AG08396 (cell line): ENCODE measurements around the gene NR2F1-AS1.
A peak's percentile ranks its signal among the peaks of the same experiment; 100 is the strongest.
"Not testable (repeated sequence)": the region's sequence is repeated elsewhere in the genome, so short reads cannot be mapped to it uniquely, and the experiment has no call there.

ENCODE experiments used
- DNase-seq: peaks from one replicate; pipeline ENCODE4 v3.0.0; 2012; ENCODE audit warnings: low spot score, mixed read lengths

Gene NR2F1-AS1

DNA sequence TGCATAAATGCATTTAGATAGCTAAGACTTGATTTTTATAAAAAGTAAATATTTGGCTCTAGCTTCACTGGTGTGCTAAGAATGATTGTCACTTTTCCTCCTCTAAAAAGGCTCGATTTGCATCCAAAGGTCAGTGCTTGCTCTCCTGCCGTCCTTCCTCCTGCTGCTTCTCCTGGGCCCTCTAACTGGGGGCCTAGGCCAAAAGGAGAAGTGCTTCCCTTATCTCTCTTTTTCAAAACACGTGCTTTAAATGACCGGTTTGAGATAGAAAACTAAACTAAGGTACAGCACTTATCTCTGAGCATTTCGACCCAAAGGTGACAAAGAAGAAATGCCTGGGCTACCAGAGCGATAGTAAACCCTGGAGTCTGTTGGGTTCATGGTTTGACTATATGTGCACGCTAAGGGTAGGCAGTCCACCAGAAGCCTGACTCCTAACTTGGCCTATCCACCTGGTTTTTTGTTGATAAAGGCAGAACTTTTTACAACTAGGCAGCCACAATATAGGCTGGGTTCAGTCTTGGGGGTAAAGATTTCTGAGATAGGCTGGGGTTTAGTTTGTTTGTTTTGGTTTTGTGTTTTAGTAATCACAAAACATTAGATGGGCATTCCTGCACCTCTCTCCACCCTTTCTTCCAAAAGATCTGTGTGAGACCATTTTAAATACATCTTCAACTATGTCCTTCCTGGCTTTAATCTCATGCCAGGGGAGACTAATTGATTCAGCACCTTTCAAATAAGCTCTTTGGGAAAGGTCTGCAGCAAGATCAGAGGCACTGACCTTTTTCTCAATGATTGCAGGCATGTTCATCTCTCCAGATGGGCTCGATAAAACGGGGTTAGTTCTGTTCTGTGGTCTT is 3.8 kb downstream of the NR2F1-AS1 start:
- peak; percentile 3 for DNase-seq

DNA sequence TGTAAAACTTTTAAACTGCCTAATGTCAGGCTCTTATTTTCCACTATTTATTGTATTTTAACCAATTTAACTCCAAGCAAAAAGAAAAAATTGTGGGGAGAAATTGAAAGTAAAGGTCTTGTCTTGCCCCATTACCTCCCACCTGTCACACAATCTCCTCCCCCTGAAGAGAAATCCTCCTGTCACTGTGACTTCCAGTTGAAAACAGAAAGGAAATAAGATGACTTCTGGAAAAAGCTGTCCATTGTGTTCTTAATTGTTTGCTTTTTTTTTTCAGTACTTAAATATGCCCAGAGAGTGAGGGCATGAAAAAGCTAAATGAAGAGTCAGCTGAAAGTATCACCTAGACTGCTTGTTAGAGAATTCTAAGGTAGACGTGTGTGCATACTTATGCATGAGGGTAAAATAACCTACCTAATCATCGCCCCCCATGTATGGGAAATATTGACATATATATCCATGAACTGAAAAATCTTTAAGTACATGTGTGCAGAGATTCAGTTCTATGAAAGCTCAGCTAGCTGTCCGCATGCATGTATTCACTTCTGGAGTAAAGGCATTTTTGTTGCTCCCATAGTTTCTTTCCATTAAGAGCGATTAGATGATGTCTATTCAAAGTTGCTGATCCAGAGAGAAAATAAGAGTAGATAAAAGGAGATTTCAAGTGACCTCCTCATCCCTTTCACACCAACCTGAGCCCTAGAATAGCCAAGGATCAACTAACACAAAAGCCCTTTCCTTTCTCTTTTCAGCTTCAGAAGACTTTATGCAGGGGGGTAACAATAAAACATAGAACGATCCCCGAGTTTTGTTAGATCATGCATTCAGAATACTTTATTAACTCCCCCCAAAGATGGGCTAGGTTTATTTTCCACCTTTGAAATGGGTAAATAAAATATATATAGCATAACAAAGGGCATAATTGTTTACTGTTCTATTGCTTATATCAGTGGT is 5.3 kb downstream of the NR2F1-AS1 start:
- DNase-seq, result peak; percentile 3

DNA sequence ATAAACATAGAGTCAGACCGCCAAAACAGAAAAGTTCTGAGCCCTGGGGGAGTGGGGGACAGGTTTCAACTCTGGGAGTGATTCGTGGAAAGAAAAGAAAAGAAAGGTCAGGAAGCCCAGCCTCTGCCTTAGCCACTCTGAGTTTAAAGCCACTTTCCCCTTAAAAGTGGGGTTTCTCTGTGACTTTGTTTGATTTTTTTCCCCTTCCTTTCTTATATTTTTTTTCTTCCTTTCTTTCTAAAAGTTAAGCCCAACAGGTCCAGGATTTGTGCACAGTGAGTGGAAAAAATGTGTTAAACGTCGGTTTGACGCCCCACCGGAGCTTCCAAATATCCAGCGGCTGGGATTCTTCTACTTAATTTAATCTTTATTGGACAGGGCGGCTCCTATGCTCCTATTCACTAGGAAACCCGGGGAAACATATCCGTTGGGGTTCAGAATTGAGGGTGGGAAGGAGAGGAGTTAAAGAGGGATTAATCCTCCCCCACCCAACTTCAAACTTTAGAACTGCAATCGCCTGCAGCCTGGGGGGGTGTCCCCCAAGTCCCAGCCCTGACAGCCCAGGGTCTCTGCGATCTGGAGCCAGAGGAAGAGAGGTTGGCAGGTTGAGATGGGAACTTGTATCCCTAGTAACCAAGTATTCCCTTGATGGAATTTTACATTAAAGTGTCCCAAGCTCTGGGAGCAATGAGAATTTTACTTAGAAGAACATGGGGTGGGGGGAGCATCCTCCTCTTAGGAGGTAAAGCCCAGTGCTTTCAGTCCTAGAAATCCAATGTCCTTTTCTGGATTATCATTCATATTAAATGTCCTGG is 6.3 kb downstream of the NR2F1-AS1 start:
- peak; percentile 9 for DNase-seq

GRCh38 chr5:93573354-93574351 is 7.4 kb downstream of the NR2F1-AS1 start:
- DNase-seq, result peak; percentile 13

DNA sequence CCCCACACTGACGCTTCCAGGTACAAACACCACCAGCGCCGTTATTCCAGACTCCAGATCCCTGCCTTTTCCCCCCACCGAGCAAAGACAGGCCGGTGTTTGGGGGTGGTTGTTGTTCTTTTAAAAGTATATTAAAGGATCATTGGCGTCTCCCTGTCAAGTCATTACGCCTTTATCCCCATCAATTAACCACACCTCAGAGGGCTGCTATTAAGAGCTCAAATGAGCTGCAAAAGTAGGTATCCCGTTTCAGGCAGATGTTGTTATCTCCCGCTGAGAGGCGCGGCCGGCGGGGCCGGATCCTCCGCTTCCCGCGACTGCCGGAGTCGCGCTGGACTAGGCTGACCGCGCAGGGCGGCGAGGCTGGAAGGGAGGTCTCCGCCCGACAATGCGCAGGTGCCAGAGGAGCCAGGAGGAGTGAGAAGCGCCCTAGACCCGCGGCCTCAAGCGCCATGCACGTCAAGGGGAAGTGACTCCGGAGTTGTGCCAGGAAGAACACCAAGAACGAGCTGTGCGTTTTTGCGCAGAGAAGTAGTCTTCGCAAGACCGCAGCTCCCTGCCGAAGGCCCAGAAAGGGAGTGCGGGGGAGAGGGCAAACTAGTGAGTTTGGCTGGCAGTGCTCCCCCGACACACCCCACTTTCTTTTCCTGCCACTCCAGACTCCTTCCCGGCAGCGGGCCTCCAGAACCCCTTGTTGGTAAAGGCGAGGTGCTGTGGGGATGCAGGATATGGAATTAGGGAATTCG is 8.2 kb downstream of the NR2F1-AS1 start:
- peak; percentile 7 for DNase-seq

GRCh38 chr5:93572101-93572607 is 8.9 kb downstream of the NR2F1-AS1 start:
- peak; percentile 5 for DNase-seq

- peak; percentile 4 for DNase-seq
These were observed 9.7 kb downstream of the NR2F1-AS1 start for GRCh38 chr5:93571114-93571949.

GRCh38 chr5:93570294-93571113 is 10.5 kb downstream of the NR2F1-AS1 start:
- peak; percentile 3 for DNase-seq

GRCh38 chr5:93569300-93570160 is 11.5 kb downstream of the NR2F1-AS1 start:
- DNase-seq, result no peak

- no peak for DNase-seq
These were observed 13.6 kb downstream of the NR2F1-AS1 start for GRCh38 chr5:93567424-93567823.

GRCh38 chr5:93566091-93566490 is 14.9 kb downstream of the NR2F1-AS1 start:
- no peak for DNase-seq

DNA sequence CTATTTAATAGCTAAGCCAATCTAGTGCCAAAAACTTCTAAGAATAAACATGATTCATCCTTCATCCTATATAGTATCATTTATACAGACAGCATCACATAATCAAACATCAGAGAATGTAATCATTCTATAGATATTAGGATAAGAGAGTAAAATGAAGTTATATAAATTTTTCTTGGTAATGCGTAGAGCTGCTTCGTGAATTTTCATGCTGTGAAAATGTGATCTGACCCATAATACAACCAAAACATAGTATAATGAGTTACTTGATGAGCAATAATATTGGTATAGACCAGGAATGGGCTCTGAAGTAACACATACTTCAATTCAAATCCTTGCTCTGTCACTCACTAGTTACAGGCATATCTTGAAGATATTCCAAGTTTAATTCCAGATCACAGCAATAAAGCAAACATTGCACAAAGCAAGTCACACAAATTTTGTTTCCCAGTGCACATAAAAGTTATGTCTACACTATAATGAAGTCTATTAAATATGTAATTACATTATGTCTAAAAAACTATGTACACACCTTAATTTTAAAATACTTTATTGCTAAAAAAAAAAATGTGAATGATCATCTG is 23.9 kb downstream of the NR2F1-AS1 start:
- DNase-seq, result no peak

DNA sequence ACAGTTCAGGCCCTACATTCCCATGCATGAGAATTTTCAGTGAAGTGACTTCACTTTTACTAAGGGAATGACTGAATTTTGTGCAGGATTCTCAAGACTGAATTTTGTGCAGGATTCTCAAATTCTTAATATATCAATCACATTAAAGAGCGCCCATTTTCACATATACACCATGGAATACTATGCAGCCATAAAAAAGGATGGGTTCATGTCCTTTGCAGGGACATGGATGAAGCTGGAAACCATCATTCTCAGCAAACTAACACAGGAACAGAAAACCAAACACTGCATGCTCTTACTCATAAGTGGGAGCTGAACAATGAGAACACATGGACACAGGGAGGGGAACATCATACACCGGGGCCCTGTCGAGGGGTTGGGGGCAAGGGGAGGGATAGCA is 31.4 kb downstream of the NR2F1-AS1 start:
- not testable (repeated sequence) for DNase-seq

DNA sequence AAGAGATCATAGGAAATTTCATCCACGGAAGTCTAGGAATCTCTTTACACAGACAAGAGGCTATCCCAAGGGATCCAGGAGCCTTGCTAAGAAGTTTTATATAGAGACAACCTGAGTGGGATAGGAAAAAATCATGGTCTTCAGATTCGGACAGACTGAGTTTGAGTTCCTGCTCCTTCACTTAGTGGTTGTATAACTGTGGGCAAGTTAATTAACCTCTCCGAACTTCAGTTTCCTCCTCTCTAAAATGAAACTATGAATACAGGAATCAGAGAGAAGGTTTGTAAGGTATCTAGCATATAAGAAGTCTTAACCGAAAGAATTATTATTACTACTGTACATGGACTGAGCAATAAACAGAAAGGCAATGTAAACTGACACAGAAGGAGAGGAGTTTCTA is 35.1 kb downstream of the NR2F1-AS1 start:
- no peak for DNase-seq

DNA sequence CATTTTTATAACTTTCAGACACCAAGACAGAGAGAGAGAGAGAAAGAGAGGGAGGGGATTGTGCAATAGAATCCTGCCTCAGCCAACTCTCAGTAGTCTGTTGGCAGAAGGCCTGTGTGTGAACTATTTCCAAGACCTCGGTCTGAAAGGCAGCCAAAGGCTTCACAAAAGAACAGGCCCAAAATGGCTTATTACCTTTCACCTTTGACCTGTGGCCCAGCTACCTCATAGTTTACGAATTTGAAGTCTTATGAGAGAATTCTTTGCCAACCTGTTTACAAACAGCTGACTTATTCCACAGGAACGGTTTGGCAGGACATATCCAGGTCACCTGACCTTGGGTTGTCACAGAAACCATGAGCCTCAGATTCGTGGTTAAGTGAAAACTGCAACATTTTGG is 48.6 kb downstream of the NR2F1-AS1 start:
- peak; percentile 52 for DNase-seq

DNA sequence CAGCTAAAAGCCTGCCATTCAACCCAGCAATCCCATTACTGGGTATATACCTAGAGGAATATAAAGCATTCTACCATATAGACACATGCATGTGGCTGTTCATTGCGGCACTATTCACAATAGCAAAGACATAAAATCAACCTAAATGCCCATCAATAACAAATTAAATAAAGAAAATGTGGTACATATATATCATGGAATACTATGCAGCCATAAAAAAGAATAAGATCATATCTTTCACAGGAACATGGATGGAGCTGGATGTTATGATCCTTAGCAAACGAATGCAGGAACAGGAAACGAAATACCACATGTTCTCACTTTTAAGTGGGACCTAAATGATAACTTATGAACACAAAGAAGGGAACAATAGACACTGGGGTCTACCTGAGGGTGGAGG is 59.2 kb downstream of the NR2F1-AS1 start:
- not testable (repeated sequence) for DNase-seq

- no peak for DNase-seq
These were observed 61.3 kb downstream of the NR2F1-AS1 start for GRCh38 chr5:93519740-93520139.
